Measurements from ENCODE around the gene NOP56.
A peak's percentile ranks its signal among the peaks of the same experiment; 100 is the strongest.

The NOP56 gene, protein sequence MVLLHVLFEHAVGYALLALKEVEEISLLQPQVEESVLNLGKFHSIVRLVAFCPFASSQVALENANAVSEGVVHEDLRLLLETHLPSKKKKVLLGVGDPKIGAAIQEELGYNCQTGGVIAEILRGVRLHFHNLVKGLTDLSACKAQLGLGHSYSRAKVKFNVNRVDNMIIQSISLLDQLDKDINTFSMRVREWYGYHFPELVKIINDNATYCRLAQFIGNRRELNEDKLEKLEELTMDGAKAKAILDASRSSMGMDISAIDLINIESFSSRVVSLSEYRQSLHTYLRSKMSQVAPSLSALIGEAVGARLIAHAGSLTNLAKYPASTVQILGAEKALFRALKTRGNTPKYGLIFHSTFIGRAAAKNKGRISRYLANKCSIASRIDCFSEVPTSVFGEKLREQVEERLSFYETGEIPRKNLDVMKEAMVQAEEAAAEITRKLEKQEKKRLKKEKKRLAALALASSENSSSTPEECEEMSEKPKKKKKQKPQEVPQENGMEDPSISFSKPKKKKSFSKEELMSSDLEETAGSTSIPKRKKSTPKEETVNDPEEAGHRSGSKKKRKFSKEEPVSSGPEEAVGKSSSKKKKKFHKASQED

DNA sequence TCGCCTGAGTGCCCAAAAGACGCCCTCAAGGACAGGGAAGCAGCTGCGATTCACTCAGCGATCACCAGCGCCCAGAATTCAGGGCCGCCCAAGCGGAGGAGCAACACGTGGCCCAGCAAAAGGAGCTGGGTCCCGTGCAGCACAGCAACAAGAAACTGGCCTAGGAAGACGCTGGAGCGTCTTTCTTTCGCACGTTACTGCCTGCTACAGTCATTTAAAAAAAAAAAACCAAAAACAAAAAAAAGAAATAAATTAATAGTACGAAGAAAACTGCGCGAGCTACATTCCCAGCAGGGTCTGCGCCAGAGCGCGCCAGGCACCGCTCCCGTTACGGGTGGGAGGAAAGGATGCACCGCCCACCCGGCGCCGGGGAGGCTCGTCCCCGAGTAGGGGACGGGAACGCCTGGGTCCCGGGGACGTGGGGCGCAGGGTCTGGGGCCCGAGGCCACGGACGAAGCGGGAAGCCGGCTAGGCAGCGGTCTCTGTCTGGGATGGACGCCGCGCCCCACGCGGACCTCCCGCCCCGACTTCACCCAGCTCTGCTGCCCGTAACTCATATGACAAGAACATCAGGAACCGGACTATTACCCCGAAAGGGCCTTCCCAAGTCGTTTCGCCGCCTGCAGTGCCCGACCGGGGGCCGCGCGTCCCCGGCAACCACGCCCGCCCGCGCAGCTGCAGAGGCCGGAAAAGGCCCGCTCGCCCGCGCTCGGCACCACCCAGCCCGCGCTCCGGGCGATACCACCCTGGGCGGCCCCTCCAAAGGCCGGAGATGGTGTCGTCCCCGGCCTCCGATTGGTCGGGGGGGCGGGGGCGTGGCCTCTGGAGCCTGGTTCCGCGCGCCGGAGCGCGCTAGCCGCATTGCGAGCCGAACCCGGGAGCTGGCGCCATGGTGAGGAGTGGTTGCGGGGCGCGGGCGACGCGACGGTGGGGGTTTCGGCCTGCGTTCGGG is at the start of gene NOP56:
NOP56 (plus strand) TSS at position 861 of the 952 bp plus-strand sequence; CDS start at position 890, 29 bp downstream.
- peak within 1 kb of the TSS; percentile 98 for H3K4me3 ChIP-seq (ENCODE audit: low read depth, low read length)
- peak; percentile 75 for DNase-seq
- TF ChIP-seq, protein P1, sequence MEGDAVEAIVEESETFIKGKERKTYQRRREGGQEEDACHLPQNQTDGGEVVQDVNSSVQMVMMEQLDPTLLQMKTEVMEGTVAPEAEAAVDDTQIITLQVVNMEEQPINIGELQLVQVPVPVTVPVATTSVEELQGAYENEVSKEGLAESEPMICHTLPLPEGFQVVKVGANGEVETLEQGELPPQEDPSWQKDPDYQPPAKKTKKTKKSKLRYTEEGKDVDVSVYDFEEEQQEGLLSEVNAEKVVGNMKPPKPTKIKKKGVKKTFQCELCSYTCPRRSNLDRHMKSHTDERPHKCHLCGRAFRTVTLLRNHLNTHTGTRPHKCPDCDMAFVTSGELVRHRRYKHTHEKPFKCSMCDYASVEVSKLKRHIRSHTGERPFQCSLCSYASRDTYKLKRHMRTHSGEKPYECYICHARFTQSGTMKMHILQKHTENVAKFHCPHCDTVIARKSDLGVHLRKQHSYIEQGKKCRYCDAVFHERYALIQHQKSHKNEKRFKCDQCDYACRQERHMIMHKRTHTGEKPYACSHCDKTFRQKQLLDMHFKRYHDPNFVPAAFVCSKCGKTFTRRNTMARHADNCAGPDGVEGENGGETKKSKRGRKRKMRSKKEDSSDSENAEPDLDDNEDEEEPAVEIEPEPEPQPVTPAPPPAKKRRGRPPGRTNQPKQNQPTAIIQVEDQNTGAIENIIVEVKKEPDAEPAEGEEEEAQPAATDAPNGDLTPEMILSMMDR (IDR thresholded peaks at IDR 0.05; ENCODE audit: low read depth, low read length, missing control alignments), result no peak
- in situ Hi-C loops (cut with HindIII; ENCODE audit: low pct_ligation_motif_present, low sequenced_read_pairs), result no loop called here
- peak within 1 kb of the TSS; percentile 79 for H3K27ac ChIP-seq
- H3K27me3 ChIP-seq (replicated peaks), result no peaks in the 10 kb centered on the region
- peaks cover 40% of the 10 kb centered on the region for H3K36me3 ChIP-seq (replicated peaks)

DNA sequence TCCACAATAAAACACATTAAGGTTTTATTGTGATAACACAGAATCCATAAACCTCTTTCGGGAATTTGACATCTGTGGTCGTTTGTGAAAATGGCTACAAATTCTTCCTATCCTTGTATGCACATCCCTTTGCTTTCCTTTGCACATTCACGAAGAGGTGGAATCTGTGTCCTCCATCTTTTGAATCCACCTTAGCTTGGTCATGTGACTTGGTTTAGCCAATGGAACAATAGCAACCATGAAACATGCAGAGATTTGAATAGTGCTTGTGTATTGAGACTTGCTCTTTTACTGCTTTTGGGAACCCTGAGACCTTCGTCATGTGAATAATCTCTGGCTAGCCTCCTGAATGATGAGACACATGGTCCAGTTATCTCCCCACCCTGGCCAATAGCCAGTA is 49.7 kb upstream of the NOP56 start:
- TF ChIP-seq, protein P1 (IDR thresholded peaks at IDR 0.05; ENCODE audit: low read depth, low read length, missing control alignments), result no peak
- Histone ChIP-seq H3K36me3 (replicated peaks) (no peaks in the 10 kb centered on the region), H3K27me3 (replicated peaks) (no peaks in the 10 kb centered on the region), H3K27ac (no peak overlapping the region), H3K4me3 (ENCODE audit: low read depth, low read length) (no peak overlapping the region)
- DNase-seq, result no peak
- in situ Hi-C loops (cut with HindIII; ENCODE audit: low pct_ligation_motif_present, low sequenced_read_pairs), result no loop called here

DNA sequence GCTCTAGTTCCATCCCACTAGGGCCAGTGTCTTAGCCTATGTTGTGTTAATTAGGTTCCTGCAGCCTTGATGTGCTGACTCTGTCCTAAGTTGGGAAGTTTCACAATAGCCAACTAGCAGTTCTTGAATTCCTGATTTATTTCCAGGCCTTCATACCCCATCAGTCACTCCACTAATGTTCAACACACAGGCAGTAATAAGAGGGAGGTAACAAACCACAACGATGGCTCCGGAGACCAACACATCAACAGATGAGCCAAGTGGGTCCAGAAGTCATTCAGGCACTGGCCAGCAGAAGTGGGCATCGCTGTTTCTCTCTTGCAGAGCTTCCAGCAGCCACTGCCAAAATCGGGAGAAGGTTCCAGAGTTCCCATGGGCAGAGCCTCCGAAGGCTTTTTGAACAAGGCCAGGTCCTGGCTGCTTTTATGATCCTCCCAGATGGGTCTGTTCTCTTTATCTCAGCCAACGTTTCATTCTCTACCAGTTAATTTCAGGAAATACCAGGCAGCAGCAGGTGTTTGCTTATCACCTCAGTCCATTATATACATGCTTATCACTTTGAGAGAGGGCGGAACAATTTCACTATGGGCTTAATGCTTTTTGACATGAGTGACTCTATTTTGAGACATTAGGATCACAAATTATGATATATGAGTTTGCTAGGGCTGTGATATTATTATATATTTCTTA is 48.5 kb upstream of the NOP56 start:
- Histone ChIP-seq H3K27ac (no peak overlapping the region), H3K27me3 (replicated peaks) (no peaks in the 10 kb centered on the region), H3K4me3 (ENCODE audit: low read depth, low read length) (no peak overlapping the region), H3K36me3 (replicated peaks) (no peaks in the 10 kb centered on the region)
- in situ Hi-C loops (cut with HindIII; ENCODE audit: low pct_ligation_motif_present, low sequenced_read_pairs), result no loop called here
- TF ChIP-seq, protein P1 (IDR thresholded peaks at IDR 0.05; ENCODE audit: low read depth, low read length, missing control alignments), result no peak
- no peak for DNase-seq

DNA sequence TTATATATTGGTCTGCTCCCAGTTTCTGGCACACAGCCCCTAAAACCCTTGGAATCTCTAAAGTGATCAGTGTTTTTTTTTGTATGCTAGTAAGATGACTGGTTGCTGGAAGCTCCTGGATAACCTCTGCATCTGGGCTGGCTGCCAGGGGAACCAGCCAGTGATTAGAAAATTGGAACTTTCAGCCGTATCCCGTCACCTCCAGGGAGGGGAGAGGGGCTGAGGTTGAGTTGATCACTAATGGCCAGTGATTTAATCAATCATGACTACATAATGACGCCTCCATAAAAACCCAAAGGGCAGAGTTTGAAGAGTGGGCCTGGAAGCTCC is 48.0 kb upstream of the NOP56 start:
- Histone ChIP-seq H3K4me3 (ENCODE audit: low read depth, low read length) (no peak overlapping the region), H3K27ac (no peak overlapping the region), H3K36me3 (replicated peaks) (no peaks in the 10 kb centered on the region), H3K27me3 (replicated peaks) (no peaks in the 10 kb centered on the region)
- in situ Hi-C loops (cut with HindIII; ENCODE audit: low pct_ligation_motif_present, low sequenced_read_pairs), result no loop called here
- no peak for DNase-seq
- TF ChIP-seq, protein P1 (IDR thresholded peaks at IDR 0.05; ENCODE audit: low read depth, low read length, missing control alignments), result no peak

DNA sequence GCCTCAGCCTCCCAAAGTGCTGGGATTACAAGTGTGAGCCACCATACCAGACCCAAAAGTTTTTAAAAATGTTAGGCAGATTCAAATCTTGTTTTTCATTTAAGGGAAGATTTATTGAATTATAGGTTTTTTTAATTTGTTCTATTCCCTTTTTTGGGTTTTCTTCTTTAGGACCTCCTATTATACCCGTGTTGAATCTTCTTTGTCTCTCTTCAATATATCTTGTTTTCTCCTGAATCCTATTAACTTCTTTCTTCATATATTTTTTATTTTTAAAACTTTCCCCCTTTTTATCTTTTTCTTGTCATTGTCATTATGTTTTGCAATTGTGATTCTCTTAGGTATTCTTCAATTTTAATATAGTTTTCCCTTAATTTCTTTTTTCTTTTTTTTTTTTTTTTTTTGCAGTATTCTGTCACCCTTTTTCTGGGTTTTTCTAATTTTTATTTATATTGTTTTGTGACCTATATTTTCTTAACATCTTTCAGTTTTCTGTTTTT is 45.9 kb upstream of the NOP56 start:
- Histone ChIP-seq H3K36me3 (replicated peaks) (no peaks in the 10 kb centered on the region), H3K27me3 (replicated peaks) (no peaks in the 10 kb centered on the region), H3K27ac (no peak overlapping the region), H3K4me3 (ENCODE audit: low read depth, low read length) (no peak overlapping the region)
- TF ChIP-seq, protein P1 (IDR thresholded peaks at IDR 0.05; ENCODE audit: low read depth, low read length, missing control alignments), result no peak
- no peak for DNase-seq
- in situ Hi-C loops (cut with HindIII; ENCODE audit: low pct_ligation_motif_present, low sequenced_read_pairs), result no loop called here

Measured in brain microvascular endothelial cell (primary cell).